ENCODE data around the gene NPAS2. TPM values are rescaled to one million over a fixed set of nuclear protein-coding genes. Genes with fewer than 3 reads are reported as not detected.

The NPAS2 gene
- total and polyA plus RNA-seq, 2 of the 8 experiments (the other 6 are each of a cell fraction or from before 2014, with no cell fraction given), result 1.8 to 1.9 TPM

- Histone ChIP-seq H3K18ac (ENCODE audit: extremely low read depth, low read length) (no peak overlapping the region), H3K4ac (replicated peaks; ENCODE audit: insufficient read length, low read depth, low read length) (no peak overlapping the region), H3K23me2 (ENCODE audit: low read depth, low read length) (no peaks in the 10 kb centered on the region), H3K36me3 (ENCODE audit: control insufficient read depth in 2 of 4, insufficient read depth in 4 of 4, low read length in 3 of 4) (no peaks in the 10 kb centered on the region), H3K79me1 (ENCODE audit: low read depth, low read length) (no peaks in the 10 kb centered on the region), H2AK5ac (ENCODE audit: low read depth, low read length) (no peak overlapping the region), H2AFZ (ENCODE audit: low read length) (no peak overlapping the region), H3K14ac (ENCODE audit: insufficient read length) (no peak overlapping the region), H3K4me3 (ENCODE audit: extremely low read depth in 1 of 4, insufficient read depth in 2 of 4, low read depth in 3 of 4, low read length in 4 of 4) (no peak overlapping the region), H2BK120ac (replicated peaks; ENCODE audit: low read depth, low read length) (no peak overlapping the region), H3K9me3 (ENCODE audit: insufficient read depth in 2 of 2, low read depth in 1 of 2, low read length in 1 of 2) (no peaks in the 10 kb centered on the region), H4K91ac (replicated peaks; ENCODE audit: insufficient read length, low read length) (no peak overlapping the region), H3K56ac (replicated peaks; ENCODE audit: insufficient read length, low read depth, low read length) (no peak overlapping the region), H4K20me1 (replicated peaks in 1 of 2; ENCODE audit: control insufficient read depth in 1 of 2, insufficient read depth in 2 of 2, low read length in 2 of 2) (no peaks in the 10 kb centered on the region), H3K23ac (ENCODE audit: insufficient read length) (no peak overlapping the region), H2BK15ac (ENCODE audit: low read length) (no peak overlapping the region), H3K79me2 (ENCODE audit: control insufficient read depth in 1 of 2, insufficient read depth in 2 of 2, low read length in 2 of 2) (no peaks in the 10 kb centered on the region), H3K27me3 (replicated peaks in 1 of 4; ENCODE audit: control insufficient read depth in 3 of 4, extremely low read depth in 1 of 4, insufficient read depth in 3 of 4, low read length in 3 of 4) (no peaks in the 10 kb centered on the region), H3K9ac (replicated peaks in 1 of 4; ENCODE audit: extremely low read depth in 1 of 4, low read depth in 3 of 4, low read length in 3 of 4) (no peak overlapping the region), H2BK5ac (ENCODE audit: low read depth, low read length) (no peak overlapping the region), H4K8ac (ENCODE audit: extremely low read depth, insufficient read depth, low read length) (no peak overlapping the region), H3K4me1 (replicated peaks in 1 of 4; ENCODE audit: control insufficient read depth in 3 of 4, insufficient read depth in 4 of 4, low read length in 3 of 4) (no peaks in the 10 kb centered on the region), H2BK12ac (ENCODE audit: low read depth, low read length) (no peak overlapping the region), H2BK20ac (ENCODE audit: low read length) (no peak overlapping the region), H3K4me2 (ENCODE audit: insufficient read depth in 1 of 2, low read depth in 2 of 2, low read length in 2 of 2) (no peak overlapping the region), H3K27ac (ENCODE audit: low read depth, low read length) (no peak overlapping the region), H4K5ac (ENCODE audit: insufficient read length, low read depth, low read length) (no peak overlapping the region)
- ChIA-PET CTCF (ENCODE audit: partially characterized antibody) (interaction anchor here (0.9 to 2.0 kb wide), 3 partner anchors 9 to 17 kb away, joined by 3 to 17 read pairs (median 4); no protein-coding TSS in a partner anchor), POLR2A (ENCODE audit: partially characterized antibody) (no interaction called here)
- no peak for FAIRE-seq
- TF ChIP-seq TAF1 (IDR thresholded peaks at IDR 0.05; ENCODE audit: low read depth, low read length) (no peak), SIRT6 (IDR thresholded peaks at IDR 0.05; ENCODE audit: low read length) (no peak)
- 94% methylated on average over 5 of the region's 5 CpGs; no CpG with 5 or more reads in 1 of the 2 experiments for WGBS, 2 experiments (ENCODE audit: extremely low coverage in 1 of 2, insufficient coverage in 1 of 2, insufficient read length in 1 of 2, insufficient replicate concordance in 2 of 2, low coverage in 1 of 2, low lambda C conversion rate in 2 of 2, missing lambda C conversion rate in 1 of 2)
- DNase-seq (ENCODE audit: low read depth in 1 of 2, low spot score in 2 of 2), result no peak
Measured at GRCh38 chr2:100907832-100908231, 87.9 kb downstream of the NPAS2 start.

Measured in H1 (cell line).